ENCODE data around the gene TNRC6B.

- TF ChIP-seq CTCF (IDR thresholded peaks at IDR 0.05) (no peak), POLR2A (IDR thresholded peaks at IDR 0.05) (no peak), POLR2AphosphoS5 (IDR thresholded peaks at IDR 0.05) (peak in 3 of 4 donors; percentile 28 to 65 (median 59)), EP300 (IDR thresholded peaks at IDR 0.05) (no peak)
Measured at GRCh38 chr22:40204321-40205116, 26.8 kb downstream of the TNRC6B start.
